Heart right ventricle (tissue), 16 donors: ENCODE data around the gene KIF16B. TPM values are rescaled to one million over a fixed set of nuclear protein-coding genes. Genes with fewer than 3 reads are reported as not detected.

Experiments
- ATAC-seq, 8 donors: fragments of 200-7000 bp; cut with Tn5 transposase; one replicate each; pipeline ENCODE4 v1.9.1; 2020; ENCODE audit warnings: mild to moderate bottlenecking in 8 of 8, moderate library complexity in 8 of 8, moderate number of reproducible peaks in 1 of 8
- DNase-seq, 2 donors: peaks; one replicate each; pipeline ENCODE4 v3.0.0-alpha.2; 2020
- H3K27ac ChIP-seq, 10 donors: fragments of 200-600 bp; sonication (generic) in 2 of 10; one replicate each; pipeline versions ENCODE4 v1.5.0 to v1.8.0; 2020 to 2022; ENCODE audit warnings: mild to moderate bottlenecking in 3 of 10
- H3K27me3 ChIP-seq, 7 donors: fragments of 200-600 bp; one replicate each; pipeline ENCODE4 v1.8.0; 2021 to 2022; ENCODE audit warnings: mild to moderate bottlenecking in 2 of 7
- H3K36me3 ChIP-seq, 9 donors: fragments of 200-600 bp; sonication (generic) in 1 of 9; one replicate each; pipeline versions ENCODE4 v1.5.0 to v1.8.0; 2020 to 2022; ENCODE audit warnings: mild to moderate bottlenecking in 2 of 9
- H3K4me1 ChIP-seq, 9 donors: fragments of 200-600 bp; sonication (generic) in 1 of 9; one replicate each; pipeline versions ENCODE4 v1.5.0 to v1.8.0; 2020 to 2022; ENCODE audit warnings: mild to moderate bottlenecking in 4 of 9
- H3K4me3 ChIP-seq, 10 donors: fragments of 200-600 bp; sonication (generic) in 2 of 10; one replicate each; pipeline versions ENCODE4 v1.5.0 to v1.8.0; 2020 to 2022; ENCODE audit warnings: mild to moderate bottlenecking in 7 of 10, moderate library complexity in 2 of 10
- H3K9me3 ChIP-seq, 11 donors: fragments of 200-600 bp in 10 of 11; sonication (generic) in 2 of 11; one replicate each; pipeline versions ENCODE4 v1.5.0 to v1.8.0; 2013 to 2022; ENCODE audit warnings: mild to moderate bottlenecking in 2 of 11, control low read depth in 1 of 11, moderate library complexity in 1 of 11
- CTCF ChIP-seq, 9 donors: fragments of 200-600 bp; sonication (generic) in 2 of 9; IDR thresholded peaks; one replicate each; pipeline versions ENCODE4 v1.5.0 to v1.8.0; 2021 to 2022; ENCODE audit warnings: antibody characterized with exemption in 9 of 9, mild to moderate bottlenecking in 5 of 9, moderate library complexity in 1 of 9
- WGBS, 2 donors: extraction: QIAGEN DNeasy Blood & Tissue Kit; methylation state at CpG; one replicate each; pipeline ENCODE4 v1.1.7; 2013; ENCODE audit warnings: inconsistent platforms in 1 of 2; 5-methylcytosine and 5-hydroxymethylcytosine counted together
- intact Hi-C, 10 donors: fragments of 100-400 bp; cut with DNase I; formaldehyde crosslinking; loops; one replicate each; pipeline versions ENCODE4 v1.11.1 to v1.14.2; 2022
- polyA plus RNA-seq, 2 donors: library from polyadenylated mRNA; stranded (reverse); fragments of 200-250 nt; gene quantifications; one replicate each; pipeline ENCODE4 v1.2.3, GENCODE V29; 2013
- total RNA-seq, 10 donors: library from RNA; stranded (reverse); fragmentation: NEBNext Ultra II Directional in 3 of 10; extraction: Animal tissue kit (Norgen Biotek cat#: 25700) in 3 of 10; gene quantifications; one replicate each; pipeline versions ENCODE4 v1.2.1 to v1.2.4, GENCODE V29; 2021 to 2023
- donor health status: Arrhythmogenic right ventricular cardiomyopathy.
- donor health status: ischemic (EF 13 %, LVEDD 7.1; RV severe dilation, severe dysfunction).
- donor health status: healthy with polysubstance abuse.
- donor health status: DM: no; HTN: yes; CAD: no.
- donor health status: DM: no; HTN: no; CAD: no.
- donor health status: ischemic (EF 25% LVEDD 6.9; RV normal size, moderate dysfunction).
- donor health status: ischemic (EF 25% LVEDD 5.7; RV mildly dilated, moderate dysfunction).
- donor health status: healthy.
- donor health status: DM: yes; HTN: yes; CAD: no.
- donor health status: Ischemic cardiomyopathy.
- donor health status: ischemic (EF 35%, LVEDD 5.7; RV mildly dilated, moderate dysfunction).
- donor health status: nonischemic (EF 11% LVEDD 7.7; RV severe dilation, severe dysfunction).
- donor health status: DM: yes; HTN: yes; CAD: no.
- donor health status: PGD.
- donor health status: ischemic (EF 29% LVEDD 5.4; RV normal size, mild dysfunction).
- donor health status: nonischemic (EF 23%, LVEDD 6.1; RV moderate dilation, normal function).

KIF16B gene
- total and polyA plus RNA-seq, 12 donors = 9.7 to 22.5 (median 17.9) TPM

- WGBS, 2 donors = 76 to 79% methylated on average over 9 of the region's 9 CpGs
- Histone ChIP-seq H3K9me3 (no peaks in the 10 kb centered on the region), H3K27ac (no peak overlapping the region), H3K4me3 (no peak overlapping the region), H3K4me1 (peaks cover 0 to 28% (median 12%) of the 10 kb centered on the region in 9 donors), H3K27me3 (no peaks in the 10 kb centered on the region), H3K36me3 (no peaks in the 10 kb centered on the region)
- DNase-seq (peak in 1 of 2 donors; percentile 7), ATAC-seq (no peak)
- no peak for TF ChIP-seq CTCF (IDR thresholded peaks at IDR 0.05)
- intact Hi-C loops = no loop called here
Measured at GRCh38 chr20:16609066-16609465, 35.8 kb upstream of the KIF16B start.

GRCh38 chr20:16608277-16608650 lies 35.0 kb upstream of the KIF16B start:
- H3K9me3 ChIP-seq = no peaks in the 10 kb centered on the region
- DNase-seq = peak in 1 of 2 donors; percentile 27
- 64 to 73% methylated on average over 2 of the region's 2 CpGs for WGBS, 2 donors
- H3K4me1 ChIP-seq = peaks cover 0 to 28% (median 12%) of the 10 kb centered on the region in 9 donors
- ATAC-seq = peak in 4 of 8 donors; percentile 40 to 73 (median 62)
- no peaks in the 10 kb centered on the region for H3K27me3 ChIP-seq
- H3K27ac ChIP-seq = no peak overlapping the region
- no peaks in the 10 kb centered on the region for H3K36me3 ChIP-seq
- H3K4me3 ChIP-seq = no peak overlapping the region
- TF ChIP-seq CTCF (IDR thresholded peaks at IDR 0.05) = no peak
- intact Hi-C loops = no loop called here

- Histone ChIP-seq H3K9me3 (no peaks in the 10 kb centered on the region), H3K27ac (peak overlapping the region in 1 of 10 donors; percentile 15), H3K4me3 (no peak overlapping the region), H3K27me3 (no peaks in the 10 kb centered on the region), H3K36me3 (no peaks in the 10 kb centered on the region), H3K4me1 (peaks cover 0 to 24% (median 11%) of the 10 kb centered on the region in 9 donors)
- intact Hi-C loops = no loop called here
- WGBS, 2 donors = 65 to 69% methylated on average over 12 of the region's 12 CpGs
- DNase-seq = no peak
- no peak for TF ChIP-seq CTCF (IDR thresholded peaks at IDR 0.05)
- peak in 5 of 8 donors; percentile 48 to 78 (median 62) for ATAC-seq
Measured at GRCh38 chr20:16607364-16608276, 34.4 kb upstream of the KIF16B start.

GRCh38 chr20:16606468-16607070 lies 33.3 kb upstream of the KIF16B start:
- no peaks in the 10 kb centered on the region for H3K36me3 ChIP-seq
- no peak for TF ChIP-seq CTCF (IDR thresholded peaks at IDR 0.05)
- no peak overlapping the region for H3K27ac ChIP-seq
- DNase-seq (no peak), ATAC-seq (no peak)
- no peaks in the 10 kb centered on the region for H3K9me3 ChIP-seq
- H3K27me3 ChIP-seq = no peaks in the 10 kb centered on the region
- WGBS, 2 donors = 90 to 93% methylated on average over 3 of the region's 3 CpGs
- peaks cover 0 to 19% (median 11%) of the 10 kb centered on the region in 9 donors for H3K4me1 ChIP-seq
- intact Hi-C loops = no loop called here
- H3K4me3 ChIP-seq = no peak overlapping the region
